H9 (cell line): ENCODE data around the gene FBH1. TPM values are rescaled to one million over a fixed set of nuclear protein-coding genes. Genes with fewer than 3 reads are reported as not detected.
"Not testable (repeated sequence)": the region's sequence is repeated elsewhere in the genome, so short reads cannot be mapped to it uniquely, and the experiment has no call there.

Source experiments
- DNase-seq: peaks from one replicate; pipeline ENCODE4 v3.0.0-alpha.2; 2017
- H2AFZ ChIP-seq: one replicate; pipeline ENCODE4 v1.6.1; 2013; ENCODE audit warnings: mild to moderate bottlenecking, low read length, control low read depth, moderate library complexity
- H2AK5ac ChIP-seq: 2 replicates; pipeline ENCODE4 v1.6.1; 2013; ENCODE audit warnings: low read length, control low read depth, mixed read lengths; ENCODE audit not compliant: insufficient read length
- H2BK120ac ChIP-seq: one replicate; pipeline ENCODE4 v1.6.1; 2013; ENCODE audit warnings: low read depth, mild to moderate bottlenecking, low read length, control low read depth, inconsistent platforms; ENCODE audit not compliant: poor library complexity, severe bottlenecking
- H2BK12ac ChIP-seq: 2 replicates; pipeline ENCODE4 v1.6.1; 2013; ENCODE audit warnings: low read length, control low read depth, mixed read lengths, low read depth; ENCODE audit not compliant: insufficient read length
- H2BK15ac ChIP-seq: 2 replicates; pipeline ENCODE4 v1.6.1; 2013; ENCODE audit warnings: low read depth, low read length, control low read depth
- H2BK20ac ChIP-seq: one replicate; pipeline ENCODE4 v1.6.1; 2013; ENCODE audit warnings: low read depth, mild to moderate bottlenecking, low read length, control low read depth, inconsistent platforms; ENCODE audit not compliant: poor library complexity, severe bottlenecking
- H2BK5ac ChIP-seq: 2 replicates; pipeline ENCODE4 v1.6.1; 2013; ENCODE audit warnings: low read length, control low read depth, mixed read lengths; ENCODE audit not compliant: insufficient read length
- H3K14ac ChIP-seq: 2 replicates; pipeline ENCODE4 v1.6.1; 2013; ENCODE audit warnings: low read length, control low read depth; ENCODE audit not compliant: insufficient read depth
- H3K18ac ChIP-seq: 2 replicates; pipeline ENCODE4 v1.6.1; 2013; ENCODE audit warnings: low read depth, mild to moderate bottlenecking, mixed read lengths, low read length, control low read depth; ENCODE audit not compliant: insufficient read length
- H3K23ac ChIP-seq: 2 replicates; pipeline ENCODE4 v1.6.1; 2013; ENCODE audit warnings: low read length, control low read depth, mixed read lengths, low read depth; ENCODE audit not compliant: insufficient read length
- H3K23me2 ChIP-seq: 2 replicates; pipeline ENCODE4 v1.6.1; 2013; ENCODE audit warnings: low read depth, mild to moderate bottlenecking, mixed read lengths, low read length, control low read depth; ENCODE audit not compliant: insufficient read length, poor library complexity, severe bottlenecking
- H3K27ac ChIP-seq: 2 replicates; pipeline ENCODE4 v1.5.1; 2013; ENCODE audit warnings: low read length, control low read depth, mixed read lengths, low read depth; ENCODE audit not compliant: insufficient read length
- H3K27me3 ChIP-seq: 2 replicates; pipeline ENCODE4 v1.6.1; 2013; ENCODE audit warnings: low read length, control low read depth, inconsistent platforms; ENCODE audit not compliant: insufficient read depth
- H3K4ac ChIP-seq: 2 replicates; pipeline ENCODE4 v1.6.1; 2013; ENCODE audit warnings: low read depth, mild to moderate bottlenecking, control low read depth, inconsistent platforms, low read length, moderate library complexity
- H3K4me1 ChIP-seq: 2 replicates; pipeline ENCODE4 v1.6.1; 2013; ENCODE audit warnings: low read length, control low read depth, inconsistent platforms; ENCODE audit not compliant: insufficient read depth
- H3K4me2 ChIP-seq: 2 replicates; pipeline ENCODE4 v1.6.1; 2013; ENCODE audit warnings: low read length, control low read depth, mixed read lengths; ENCODE audit not compliant: insufficient read length, insufficient read depth
- H3K56ac ChIP-seq: 2 replicates; pipeline ENCODE4 v1.6.1; 2013; ENCODE audit warnings: low read depth, mild to moderate bottlenecking, mixed read lengths, low read length, control low read depth; ENCODE audit not compliant: insufficient read length
- H3K79me1 ChIP-seq: 2 replicates; pipeline ENCODE4 v1.6.1; 2013; ENCODE audit warnings: low read depth, mild to moderate bottlenecking, moderate library complexity, low read length, control low read depth, inconsistent platforms; ENCODE audit not compliant: insufficient read depth, poor library complexity, severe bottlenecking
- H3K79me2 ChIP-seq: 2 replicates; pipeline ENCODE4 v1.6.1; 2013; ENCODE audit warnings: low read length, control low read depth, inconsistent platforms; ENCODE audit not compliant: insufficient read depth
- H3K9ac ChIP-seq: 2 replicates; pipeline ENCODE4 v1.6.1; 2013; ENCODE audit warnings: low read length, control low read depth, mixed read lengths; ENCODE audit not compliant: insufficient read length; ENCODE audit errors: extremely low read depth
- H3K9me3 ChIP-seq: one replicate; pipeline ENCODE4 v1.6.1; 2013; ENCODE audit warnings: low read depth, low read length, inconsistent platforms; ENCODE audit not compliant: control insufficient read depth
- H3T11ph ChIP-seq: one replicate; pipeline ENCODE4 v1.6.1; 2013; ENCODE audit warnings: mild to moderate bottlenecking, low read length, control low read depth, inconsistent platforms
- H4K20me1 ChIP-seq: one replicate; pipeline ENCODE4 v1.6.1; 2013; ENCODE audit not compliant: control insufficient read depth, insufficient read length, insufficient read depth
- H4K5ac ChIP-seq: 2 replicates; pipeline ENCODE4 v1.6.1; 2013; ENCODE audit warnings: low read depth, mild to moderate bottlenecking, mixed read lengths, low read length, control low read depth; ENCODE audit not compliant: insufficient read length
- H4K8ac ChIP-seq: replicated peaks from 2 replicates; pipeline ENCODE4 v1.6.1; 2013; ENCODE audit warnings: low read length, control low read depth, mixed read lengths, low read depth; ENCODE audit not compliant: insufficient read length
- H4K91ac ChIP-seq: 2 replicates; pipeline ENCODE4 v1.6.1; 2013; ENCODE audit warnings: low read depth, mild to moderate bottlenecking, moderate library complexity, mixed read lengths, low read length, control low read depth; ENCODE audit not compliant: insufficient read length
- H3K27ac Mint-ChIP-seq, 3 experiments: 2 replicates in 2 of 3; 3 replicates in 1 of 3; pipeline ENCODE4 v1.8.0; 2020 to 2021; ENCODE audit warnings: mixed read lengths in 3 of 3, mild to moderate bottlenecking in 1 of 3, moderate library complexity in 1 of 3
- H3K27me3 Mint-ChIP-seq: 2 replicates; pipeline ENCODE4 v1.8.0; 2021; ENCODE audit warnings: low read depth, mild to moderate bottlenecking, moderate library complexity, mixed read lengths
- H3K36me3 Mint-ChIP-seq, 3 experiments: 2 replicates in 2 of 3; 3 replicates in 1 of 3; pipeline ENCODE4 v1.8.0; 2020 to 2021; ENCODE audit warnings: low read depth in 3 of 3, mixed read lengths in 3 of 3; ENCODE audit not compliant: insufficient read depth in 1 of 3
- H3K4me1 Mint-ChIP-seq, 2 experiments: 2 replicates each; pipeline ENCODE4 v1.8.0; 2020; ENCODE audit warnings: mixed read lengths in 2 of 2
- H3K4me3 Mint-ChIP-seq, 2 experiments: 2 replicates in 1 of 2; 3 replicates in 1 of 2; pipeline ENCODE4 v1.8.0; 2020 to 2021; ENCODE audit warnings: mild to moderate bottlenecking in 2 of 2, mixed read lengths in 2 of 2, moderate library complexity in 1 of 2
- H3K9me3 Mint-ChIP-seq, 2 experiments: 2 replicates in 1 of 2; 3 replicates in 1 of 2; pipeline ENCODE4 v1.8.0; 2020; ENCODE audit warnings: mild to moderate bottlenecking in 2 of 2, mixed read lengths in 2 of 2, moderate library complexity in 1 of 2
- WGBS: extraction: QIAGEN DNeasy Blood & Tissue Kit; methylation state at CpG from one replicate; pipeline ENCODE4 v1.1.7; 2013; ENCODE audit warnings: missing lambda C conversion rate, low lambda C conversion rate, mixed read lengths; ENCODE audit not compliant: insufficient read length; ENCODE audit errors: extremely low coverage; 5-methylcytosine and 5-hydroxymethylcytosine counted together
- total RNA-seq: library from RNA; stranded (reverse); gene quantifications from 2 replicates; pipeline ENCODE4 v1.2.1, GENCODE V29; 2021
- TF ChIP-seq, protein P1 (sequence below): fragments of 200-600 bp; sonication (generic); conservative IDR thresholded peaks from 3 replicates; pipeline ENCODE4 v1.8.0; 2021; ENCODE audit warnings: antibody characterized with exemption, mild to moderate bottlenecking

Gene FBH1
- total RNA-seq, 1 experiment from 2014 or later: 52.2 TPM

DNA sequence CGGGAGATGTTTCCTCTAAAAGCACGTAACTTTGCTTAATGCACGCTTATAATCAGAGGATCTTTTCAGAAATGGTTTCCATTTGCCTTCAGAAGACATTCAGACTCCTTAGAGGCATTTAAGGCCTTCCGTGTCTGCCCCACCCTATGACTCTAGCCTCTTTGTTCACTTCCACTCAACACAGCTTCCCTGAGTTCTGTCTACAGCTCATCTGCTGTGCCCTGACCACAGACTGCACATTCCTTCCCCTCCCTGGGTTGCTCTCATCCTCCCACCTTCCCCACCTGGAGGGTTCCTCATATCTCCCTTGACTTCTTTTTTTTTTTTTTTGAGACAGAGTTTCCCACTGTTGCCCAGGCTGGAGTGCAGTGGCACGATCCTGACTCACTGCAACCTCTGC is 16.6 kb downstream of the FBH1 start:
- Histone ChIP-seq H3K4me1 (no peaks in the 10 kb centered on the region), H3K9ac (no peak overlapping the region), H4K91ac (no peak overlapping the region), H3K23ac (no peak overlapping the region), H2AK5ac (no peak overlapping the region), H3K4ac (no peak overlapping the region), H3T11ph (no peak overlapping the region), H4K20me1 (no peaks in the 10 kb centered on the region), H3K27me3 (no peaks in the 10 kb centered on the region), H3K27ac (no peak overlapping the region), H3K79me2 (no peaks in the 10 kb centered on the region), H3K56ac (no peak overlapping the region), H3K79me1 (no peaks in the 10 kb centered on the region), H3K18ac (no peak overlapping the region), H2AFZ (no peak overlapping the region), H3K9me3 (no peaks in the 10 kb centered on the region), H4K5ac (no peak overlapping the region), H3K4me2 (no peak overlapping the region), H2BK12ac (no peak overlapping the region), H2BK5ac (no peak overlapping the region), H2BK15ac (no peak overlapping the region), H2BK120ac (no peak overlapping the region), H3K14ac (no peak overlapping the region), H2BK20ac (no peak overlapping the region), H4K8ac (no peak overlapping the region), H3K23me2 (no peaks in the 10 kb centered on the region)
- H3K4me3 Mint-ChIP-seq: no peak overlapping the region
- no peaks in the 10 kb centered on the region for H3K27me3 Mint-ChIP-seq
- no peak for DNase-seq
- H3K9me3 Mint-ChIP-seq: no peaks in the 10 kb centered on the region
- peaks cover 28 to 63% (median 56%) of the 10 kb centered on the region in 3 experiments; a peak in 6 of 7 replicates for H3K36me3 Mint-ChIP-seq
- WGBS: no CpG with 5 or more reads among the region's 5 CpGs
- H3K27ac Mint-ChIP-seq: peak overlapping the region in 2 of 3 experiments; percentile 8 to 51; a peak in 1 of 7 replicates
- TF ChIP-seq, protein P1, sequence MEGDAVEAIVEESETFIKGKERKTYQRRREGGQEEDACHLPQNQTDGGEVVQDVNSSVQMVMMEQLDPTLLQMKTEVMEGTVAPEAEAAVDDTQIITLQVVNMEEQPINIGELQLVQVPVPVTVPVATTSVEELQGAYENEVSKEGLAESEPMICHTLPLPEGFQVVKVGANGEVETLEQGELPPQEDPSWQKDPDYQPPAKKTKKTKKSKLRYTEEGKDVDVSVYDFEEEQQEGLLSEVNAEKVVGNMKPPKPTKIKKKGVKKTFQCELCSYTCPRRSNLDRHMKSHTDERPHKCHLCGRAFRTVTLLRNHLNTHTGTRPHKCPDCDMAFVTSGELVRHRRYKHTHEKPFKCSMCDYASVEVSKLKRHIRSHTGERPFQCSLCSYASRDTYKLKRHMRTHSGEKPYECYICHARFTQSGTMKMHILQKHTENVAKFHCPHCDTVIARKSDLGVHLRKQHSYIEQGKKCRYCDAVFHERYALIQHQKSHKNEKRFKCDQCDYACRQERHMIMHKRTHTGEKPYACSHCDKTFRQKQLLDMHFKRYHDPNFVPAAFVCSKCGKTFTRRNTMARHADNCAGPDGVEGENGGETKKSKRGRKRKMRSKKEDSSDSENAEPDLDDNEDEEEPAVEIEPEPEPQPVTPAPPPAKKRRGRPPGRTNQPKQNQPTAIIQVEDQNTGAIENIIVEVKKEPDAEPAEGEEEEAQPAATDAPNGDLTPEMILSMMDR: no peak
- no peaks in the 10 kb centered on the region for H3K4me1 Mint-ChIP-seq

DNA sequence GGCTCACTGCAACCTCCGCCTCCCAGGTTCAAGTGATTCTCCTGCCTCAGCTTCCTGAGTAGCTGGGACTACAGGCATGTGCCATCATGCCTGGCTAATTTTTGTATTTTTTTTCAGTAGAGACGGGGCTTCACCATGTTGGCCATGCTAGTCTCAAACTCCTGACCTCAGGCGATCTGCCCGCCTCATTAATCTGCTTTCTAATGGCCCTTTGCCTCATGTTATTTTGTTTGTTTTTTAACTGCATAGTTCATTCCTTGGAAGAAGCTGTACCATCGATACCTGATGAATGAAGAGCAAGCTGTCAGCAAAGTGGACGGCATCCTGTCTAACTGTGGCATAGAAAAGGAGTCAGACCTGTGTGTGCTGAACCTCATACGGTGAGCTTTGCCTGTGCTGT is 18.6 kb downstream of the FBH1 start:
- not testable (repeated sequence) for H2BK20ac ChIP-seq, H3K9me3 ChIP-seq, H3K4me3 Mint-ChIP-seq, H3K23me2 ChIP-seq, H4K20me1 ChIP-seq, H3K4ac ChIP-seq, H2BK5ac ChIP-seq, H3K4me1 ChIP-seq, H3K27me3 Mint-ChIP-seq, H2BK12ac ChIP-seq, H3K9me3 Mint-ChIP-seq, H3K23ac ChIP-seq, H3T11ph ChIP-seq, DNase-seq, H2AFZ ChIP-seq, H3K14ac ChIP-seq, H3K27me3 ChIP-seq, H4K5ac ChIP-seq, H2AK5ac ChIP-seq, H3K27ac ChIP-seq, H3K18ac ChIP-seq, H3K79me1 ChIP-seq, H2BK120ac ChIP-seq, H3K9ac ChIP-seq, H4K8ac ChIP-seq, H3K56ac ChIP-seq, H3K4me1 Mint-ChIP-seq, H2BK15ac ChIP-seq, H4K91ac ChIP-seq, H3K79me2 ChIP-seq, H3K4me2 ChIP-seq
- no CpG with 5 or more reads among the region's 7 CpGs for WGBS
- peak overlapping the region in 2 of 3 experiments; percentile 8 to 30; a peak in 3 of 7 replicates for H3K27ac Mint-ChIP-seq
- peaks cover 34 to 73% (median 65%) of the 10 kb centered on the region in 3 experiments; a peak in 6 of 7 replicates for H3K36me3 Mint-ChIP-seq
